CD4-positive, alpha-beta T cell treated with Interleukin-17A for 1 hour (primary cell): Measurements from ENCODE around the gene ITPR2.
"Not testable (repeated sequence)": the region's sequence is repeated elsewhere in the genome, so short reads cannot be mapped to it uniquely, and the experiment has no call there.

ENCODE experiments used
- DNase-seq: peaks from one replicate; pipeline ENCODE4 v3.0.0-alpha.2; 2020

Gene ITPR2

DNA sequence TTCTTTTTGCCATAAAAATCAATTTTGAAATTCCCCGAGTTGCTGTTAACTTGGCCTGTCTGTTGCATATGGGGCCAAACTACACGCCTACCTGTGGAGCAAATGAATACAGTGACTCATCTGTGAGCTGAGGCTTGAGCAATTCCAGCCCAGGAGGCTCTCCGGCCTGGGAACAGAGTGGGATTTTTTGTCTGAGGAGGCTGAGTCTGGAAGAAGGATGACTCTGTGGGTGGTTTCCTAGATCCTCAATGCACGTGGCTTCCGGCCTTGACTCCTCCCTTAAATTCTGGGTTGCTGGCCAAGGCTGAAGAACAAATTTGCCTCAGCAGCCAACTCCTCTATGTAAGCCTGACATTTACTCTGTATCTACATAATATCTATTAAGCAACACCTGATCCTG is 513.5 kb downstream of the ITPR2 start:
- no peak for DNase-seq

DNA sequence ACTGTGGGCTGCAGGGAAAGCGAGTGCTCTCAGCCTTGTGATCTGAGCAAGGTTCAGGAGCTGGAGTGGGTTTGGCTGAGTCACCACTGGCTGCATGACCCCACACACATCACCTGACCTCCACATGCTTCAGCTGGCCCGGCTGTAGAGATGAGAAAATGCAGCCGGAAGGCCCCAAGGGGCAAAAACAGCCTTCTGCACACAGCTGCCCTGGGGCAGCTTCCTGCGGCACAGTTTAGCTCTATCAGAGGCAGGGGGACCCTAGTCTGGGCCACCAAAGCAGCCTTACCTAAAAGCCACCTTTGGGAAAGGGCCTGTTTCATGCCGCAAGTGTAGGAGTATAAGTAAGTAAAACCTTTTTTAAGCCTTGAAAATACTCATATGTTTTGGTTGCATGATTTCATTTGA is 514.3 kb downstream of the ITPR2 start:
- DNase-seq: no peak

DNA sequence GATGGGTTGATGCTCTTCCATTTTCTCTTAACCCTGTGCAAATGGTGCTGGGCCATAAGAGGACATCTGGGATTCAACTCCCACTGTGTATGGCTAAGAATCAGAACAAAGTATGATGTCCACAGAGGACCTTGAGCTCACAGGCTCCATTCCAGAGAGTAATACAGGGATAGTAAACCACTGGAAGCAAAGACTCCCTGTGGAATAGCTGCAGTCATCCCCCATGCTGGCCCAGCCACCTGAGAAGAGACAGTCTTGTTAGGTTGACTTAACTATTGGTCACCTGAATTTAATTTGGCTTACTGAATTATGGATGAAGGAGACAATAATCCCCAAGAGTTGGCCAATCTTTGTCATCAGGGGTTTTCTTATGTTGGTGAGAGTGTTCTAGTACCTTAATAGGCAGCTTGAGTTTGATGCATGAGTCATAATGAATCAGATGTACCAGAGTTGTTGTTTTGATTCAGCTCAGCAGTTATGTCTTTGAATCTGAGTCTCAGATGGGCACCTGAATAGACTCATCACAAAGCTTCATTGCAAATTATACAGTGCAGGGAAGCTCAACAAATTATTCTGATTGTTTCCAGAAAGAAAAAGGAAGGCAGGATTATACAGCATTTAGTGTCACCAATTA is 514.9 kb downstream of the ITPR2 start:
- DNase-seq: no peak

DNA sequence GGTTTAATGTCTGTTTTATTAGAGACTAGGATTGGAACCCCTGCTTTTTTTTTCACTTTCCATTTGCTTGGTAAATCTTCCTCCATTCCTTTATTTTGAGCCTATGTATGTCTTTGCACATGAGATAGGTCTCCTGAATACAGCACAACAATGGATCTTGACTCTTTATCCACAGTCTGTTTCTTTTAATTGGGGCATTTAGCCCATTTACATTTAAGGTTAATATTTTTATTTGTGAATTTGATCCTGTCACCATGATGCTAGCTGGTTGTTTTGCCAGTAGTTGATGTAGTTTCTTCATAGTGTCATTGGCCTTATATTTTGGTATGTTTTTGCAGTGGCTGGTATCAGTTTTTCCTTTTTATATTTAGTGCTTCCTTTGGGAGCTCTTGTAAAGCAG is 518.9 kb downstream of the ITPR2 start:
- not testable (repeated sequence) for DNase-seq

DNA sequence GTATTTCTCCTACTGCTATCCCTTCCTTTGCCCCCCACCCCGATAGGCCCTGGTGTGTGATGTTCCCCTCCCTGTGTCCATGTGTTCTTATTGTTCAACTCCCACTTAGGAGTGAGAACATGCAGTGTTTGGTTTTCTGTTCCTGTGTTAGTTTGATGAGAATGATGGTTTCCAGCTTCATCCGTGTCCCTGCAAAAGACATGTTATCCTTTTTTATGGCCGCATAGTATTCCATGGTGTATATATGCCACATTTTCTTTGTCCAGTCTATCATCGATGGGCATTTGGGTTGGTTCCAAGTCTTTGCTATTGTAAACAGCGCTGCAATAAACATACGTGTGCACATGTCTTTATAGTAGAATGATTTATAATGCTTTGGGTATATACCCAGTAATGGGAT is 522.5 kb downstream of the ITPR2 start:
- not testable (repeated sequence) for DNase-seq

DNA sequence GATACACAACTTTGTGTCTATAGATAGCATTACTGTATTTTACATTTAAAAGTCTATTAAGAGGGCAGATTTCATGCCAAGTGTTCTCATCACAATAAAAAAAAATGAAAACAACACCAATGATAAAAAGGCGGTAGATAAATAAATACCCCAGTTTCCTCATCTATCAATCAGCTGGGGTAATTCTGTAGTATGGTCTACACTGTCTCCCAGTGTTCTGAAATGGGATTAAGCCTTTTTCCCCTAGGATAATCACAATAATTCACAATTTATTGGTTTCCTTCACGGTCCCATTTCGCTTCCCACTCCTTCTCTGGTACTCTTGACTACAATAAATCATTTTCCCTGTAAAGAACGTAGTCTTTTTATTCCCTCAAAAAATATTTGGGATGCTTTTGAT is 523.4 kb downstream of the ITPR2 start:
- DNase-seq: no peak

DNA sequence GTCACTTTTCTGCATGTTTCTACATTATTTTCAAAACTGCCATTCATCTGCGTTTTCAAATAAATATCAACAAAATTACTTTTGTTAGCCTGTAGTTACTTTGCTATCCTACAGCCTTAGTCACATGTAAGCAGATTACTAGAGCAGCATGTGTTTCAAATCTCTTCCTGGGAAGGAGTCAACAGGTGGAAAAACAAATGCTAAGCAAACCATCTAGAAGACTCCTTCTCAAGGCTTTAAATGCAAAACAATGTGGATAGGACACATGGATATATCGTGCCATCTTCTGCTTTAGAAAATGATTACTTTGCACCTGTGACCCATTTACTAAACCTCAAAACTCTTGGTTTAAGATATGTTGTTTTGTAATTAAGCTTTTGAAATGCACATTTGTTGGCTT is 528.7 kb downstream of the ITPR2 start:
- no peak for DNase-seq

DNA sequence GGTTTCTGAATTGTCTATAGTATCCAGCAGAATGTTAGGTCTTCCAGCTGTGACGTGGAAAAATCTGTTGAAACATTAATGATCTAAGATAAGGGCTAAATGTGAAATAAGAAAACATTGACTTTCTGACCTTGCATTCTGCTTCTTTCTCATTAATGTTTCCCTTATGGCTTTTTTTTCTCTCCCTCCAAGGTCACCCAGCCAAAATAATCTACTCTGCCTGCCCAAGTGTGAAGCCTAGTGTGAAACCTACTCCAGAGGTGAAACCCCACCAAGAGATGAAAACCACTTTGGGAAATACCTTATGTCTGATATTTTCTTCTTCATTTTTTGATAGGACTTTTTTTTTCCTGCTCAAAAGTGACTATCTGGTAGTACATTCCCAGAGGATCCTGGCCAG is 529.6 kb downstream of the ITPR2 start:
- DNase-seq: no peak

DNA sequence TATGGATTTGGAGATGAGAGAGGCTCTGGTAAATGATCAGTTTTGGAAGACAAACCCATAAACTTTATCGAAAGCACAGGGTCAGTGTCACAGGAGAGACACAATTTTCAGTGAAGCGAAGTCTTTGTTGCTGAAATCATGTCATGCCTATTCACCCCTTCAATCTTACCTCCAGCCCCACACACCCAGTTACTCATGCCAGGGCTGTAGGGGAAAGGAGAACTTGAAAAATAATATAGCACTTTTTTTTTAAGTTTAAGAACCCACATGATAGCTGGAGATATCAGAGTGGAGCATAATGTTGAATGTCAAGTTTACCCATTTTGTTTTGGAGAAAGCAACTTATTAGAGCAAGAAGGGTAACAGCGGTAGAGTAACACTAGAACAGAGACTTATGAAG is 530.2 kb downstream of the ITPR2 start:
- no peak for DNase-seq

DNA sequence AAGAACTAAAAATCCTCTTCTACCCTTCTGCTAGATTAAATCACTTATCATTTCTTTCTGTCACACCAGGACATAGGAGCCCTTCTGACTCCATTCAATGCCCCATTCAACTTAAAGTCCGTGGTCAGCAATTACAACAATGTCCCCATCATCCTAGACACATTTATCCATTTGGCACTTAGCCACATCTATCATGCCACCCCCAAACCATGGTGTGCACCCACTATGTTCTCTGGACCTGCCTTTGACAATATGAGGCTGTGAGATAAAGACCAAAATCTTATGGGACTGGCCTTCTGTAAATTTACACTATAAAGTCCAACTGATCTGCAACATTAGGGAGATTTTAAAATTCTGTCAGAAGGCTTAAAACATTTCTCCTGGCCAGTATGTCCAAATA is 533.2 kb downstream of the ITPR2 start:
- no peak for DNase-seq

DNA sequence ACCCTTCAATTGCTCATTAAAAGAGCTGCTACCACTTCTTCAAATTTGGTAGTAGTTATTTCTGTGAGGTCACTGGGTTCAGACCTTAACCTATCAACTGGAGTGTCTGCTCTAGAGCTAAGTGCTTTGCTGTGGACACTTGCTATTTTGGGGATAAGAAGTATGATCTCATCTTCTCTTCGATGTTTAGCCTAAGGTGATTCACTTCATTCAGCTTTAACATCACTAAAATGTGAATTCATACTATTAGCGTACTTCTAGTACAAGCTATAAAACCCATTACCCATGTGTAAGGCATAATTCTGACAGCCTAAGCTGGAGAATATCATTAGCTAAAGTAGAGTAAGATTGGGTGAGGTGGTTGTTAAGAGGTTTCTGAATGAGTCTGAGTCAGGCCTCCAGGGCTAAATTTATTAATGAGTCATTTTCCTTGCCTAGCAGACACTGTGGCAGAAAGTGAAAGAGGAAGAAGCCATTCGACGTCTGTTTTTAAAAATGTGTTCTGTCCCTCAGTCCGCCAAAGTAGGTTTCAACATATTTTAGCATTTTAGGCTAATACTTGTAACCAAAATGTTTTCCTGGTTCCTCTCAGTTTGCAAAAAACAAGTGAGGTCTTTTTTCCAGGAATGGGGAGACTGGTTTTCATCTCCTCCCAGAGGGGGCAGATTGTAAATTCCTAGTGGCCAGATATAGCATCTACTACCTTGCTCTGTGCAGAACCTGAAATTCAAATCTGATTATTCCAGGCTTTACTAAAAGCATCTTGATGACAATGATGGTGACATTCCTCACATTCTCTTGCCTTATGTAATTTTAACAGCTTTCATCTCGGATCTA is 534.0 kb downstream of the ITPR2 start:
- peak; percentile 44 for DNase-seq

DNA sequence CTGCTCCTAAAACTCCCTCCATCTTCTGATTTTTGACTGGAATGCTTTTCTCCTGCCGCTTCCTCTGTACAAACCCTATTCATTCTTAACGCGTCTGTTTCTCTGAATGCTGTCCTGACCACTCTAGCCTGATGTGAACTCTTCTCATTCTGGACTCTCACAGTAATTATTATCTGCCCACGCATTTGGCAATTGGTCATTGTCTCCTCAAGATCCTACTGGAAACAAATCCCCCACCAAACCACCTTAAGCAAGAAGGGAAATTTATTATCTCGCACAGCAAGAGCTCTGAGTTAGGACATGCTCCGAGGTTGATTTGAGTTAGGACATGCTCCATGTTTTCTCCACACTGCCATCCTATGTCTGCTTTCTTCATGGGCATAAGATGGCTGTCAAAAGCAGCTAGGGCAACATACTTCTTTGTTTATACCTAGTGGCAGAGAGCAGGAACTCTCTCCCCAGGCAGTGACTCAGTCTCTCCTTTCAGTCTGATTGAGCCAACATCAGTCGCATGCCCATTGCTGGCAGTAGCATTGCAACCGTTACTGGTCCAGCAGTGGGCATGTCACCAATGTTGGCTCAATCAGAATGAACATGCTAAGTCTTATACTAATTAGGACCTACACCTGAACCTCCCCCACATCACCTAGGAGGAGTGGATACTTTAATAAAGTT is 535.5 kb downstream of the ITPR2 start:
- no peak for DNase-seq

DNA sequence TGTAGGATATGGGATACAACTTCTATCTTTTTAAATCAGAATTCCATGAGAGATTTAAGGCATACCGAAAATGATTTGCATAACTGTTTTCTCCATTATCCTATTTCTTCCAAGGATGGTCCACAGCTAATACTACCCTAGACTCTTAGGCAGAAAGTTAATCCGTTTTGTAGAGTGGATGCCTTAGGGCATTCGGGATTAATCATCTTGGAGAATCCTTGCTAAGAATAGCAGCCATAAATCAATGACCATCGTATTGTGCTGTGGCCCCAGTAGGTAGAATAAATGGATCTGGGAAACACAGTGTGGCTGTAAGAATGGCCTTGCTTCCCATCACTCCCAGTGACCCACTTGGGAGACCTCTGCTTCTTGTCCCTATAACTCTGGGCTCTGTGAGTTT is 538.0 kb downstream of the ITPR2 start:
- no peak for DNase-seq

DNA sequence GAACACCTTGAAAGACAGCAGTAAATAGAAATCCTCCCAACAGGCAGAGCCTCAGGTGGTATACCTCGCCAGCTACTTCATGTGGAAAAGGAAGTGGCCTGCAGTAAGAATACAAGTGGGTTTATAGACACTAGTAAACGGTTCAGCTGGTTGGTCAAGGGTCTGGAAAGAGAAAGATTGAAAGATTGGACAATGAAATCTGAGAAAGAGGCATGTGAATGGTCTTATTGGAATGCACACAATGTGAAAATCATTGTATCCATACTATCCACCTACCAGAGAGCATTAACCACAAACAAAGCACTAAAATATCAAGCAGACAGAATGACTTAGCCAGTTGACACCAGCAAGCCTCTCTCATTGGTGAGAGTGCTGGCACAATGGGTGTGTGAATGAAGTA is 539.4 kb downstream of the ITPR2 start:
- DNase-seq: no peak

DNA sequence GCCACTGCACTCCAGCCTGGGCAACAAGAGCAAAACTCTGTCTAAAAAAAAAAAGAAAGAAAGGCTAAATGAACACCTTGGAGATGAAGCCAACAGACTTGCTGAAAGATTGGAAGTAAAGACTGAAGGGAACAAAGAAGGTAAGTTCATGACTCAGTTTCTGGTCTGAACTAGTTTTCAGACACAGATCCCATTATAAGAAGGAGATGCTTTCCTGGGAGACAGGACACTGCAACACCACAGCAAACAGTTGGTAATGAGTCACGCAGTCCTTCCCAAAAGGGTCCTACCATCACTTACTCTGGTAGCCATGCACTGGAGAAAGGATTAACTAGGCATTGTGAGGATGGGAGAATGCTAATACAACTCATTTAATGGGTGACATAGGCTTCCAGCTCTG is 540.4 kb downstream of the ITPR2 start:
- no peak for DNase-seq

DNA sequence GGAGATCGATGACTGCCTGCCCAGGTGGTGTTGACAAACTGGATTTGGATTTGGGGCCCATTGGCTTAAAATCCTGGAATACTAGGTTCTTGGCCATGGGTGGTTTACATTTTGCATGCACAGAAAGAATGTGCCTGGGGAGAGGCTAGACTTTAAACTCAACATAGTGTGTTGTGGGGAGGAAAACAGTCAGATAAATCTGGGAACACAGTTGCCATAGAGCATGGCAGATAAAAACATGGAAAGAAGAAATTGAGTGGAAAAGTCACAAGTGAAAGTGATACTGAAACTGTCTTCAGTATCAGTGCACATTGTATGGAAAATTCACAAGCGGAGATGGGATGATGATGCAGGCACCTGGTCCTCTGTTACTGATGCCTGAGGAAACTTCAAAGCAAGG is 542.4 kb downstream of the ITPR2 start:
- no peak for DNase-seq

DNA sequence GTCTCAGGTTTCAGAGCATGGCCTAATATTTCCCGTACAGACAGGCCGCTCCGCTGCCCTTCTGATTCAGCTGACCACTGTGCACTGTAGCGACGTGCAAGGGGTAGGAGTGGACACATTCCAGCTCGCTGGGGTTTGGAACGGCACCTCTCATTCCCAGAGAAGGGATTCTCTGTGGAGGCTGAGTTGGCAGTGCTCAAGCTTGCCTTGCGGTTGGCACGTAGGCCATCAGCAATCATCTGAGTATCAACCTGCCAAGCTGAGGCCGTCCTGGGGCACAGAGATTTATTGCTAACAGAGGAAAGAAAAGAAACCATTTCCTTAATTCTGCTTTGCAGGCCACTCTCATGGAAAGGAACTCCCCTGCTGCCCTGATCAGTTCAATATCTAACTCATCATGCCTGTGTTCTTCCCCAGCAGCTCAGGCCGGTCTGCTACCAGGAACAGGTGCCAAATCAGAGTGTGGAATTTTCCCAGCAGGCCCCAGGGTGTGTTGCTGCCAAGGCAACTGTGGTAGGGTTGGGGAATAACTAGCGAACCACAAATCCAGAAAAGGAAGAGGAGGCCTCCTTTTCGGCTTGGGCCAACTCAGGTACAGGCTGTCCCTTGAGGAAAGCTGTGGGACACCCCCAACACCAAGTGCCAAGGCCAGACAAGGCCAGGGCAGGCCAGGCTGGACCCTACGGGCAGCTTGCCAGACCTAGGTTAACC is 545.2 kb downstream of the ITPR2 start:
- no peak for DNase-seq
